Liver (tissue), 9 donors: ENCODE results near the gene RNLS. TPM values are rescaled to one million over a fixed set of nuclear protein-coding genes. Genes with fewer than 3 reads are reported as not detected.

Experiments
- DNase-seq: peaks from one replicate; pipeline ENCODE4 v3.0.0-alpha.2; 2017; ENCODE audit warnings: low spot score
- H3K27ac ChIP-seq, 2 donors: one replicate each; pipeline ENCODE4 v1.7.0; 2013; ENCODE audit warnings: inconsistent platforms in 2 of 2, low read length in 2 of 2, control low read depth in 1 of 2, low read depth in 1 of 2, mild to moderate bottlenecking in 1 of 2
- H3K27me3 ChIP-seq, 4 donors: one replicate each; pipeline versions ENCODE4 v1.6.1 to v1.7.0; 2013; ENCODE audit warnings: low read length in 3 of 4, inconsistent platforms in 1 of 4, mild to moderate bottlenecking in 1 of 4, moderate library complexity in 1 of 4; ENCODE audit not compliant: control insufficient read depth in 4 of 4, insufficient read depth in 4 of 4
- H3K36me3 ChIP-seq, 4 donors: one replicate each; pipeline versions ENCODE4 v1.6.1 to v1.7.0; 2013; ENCODE audit warnings: low read length in 3 of 4, mild to moderate bottlenecking in 3 of 4, low read depth in 1 of 4, moderate library complexity in 1 of 4; ENCODE audit not compliant: control insufficient read depth in 4 of 4, insufficient read depth in 3 of 4
- H3K4me1 ChIP-seq, 4 donors: one replicate each; pipeline versions ENCODE4 v1.6.1 to v1.7.0; 2013; ENCODE audit warnings: low read length in 3 of 4, mild to moderate bottlenecking in 3 of 4, moderate library complexity in 1 of 4; ENCODE audit not compliant: control insufficient read depth in 4 of 4, insufficient read depth in 4 of 4
- H3K4me3 ChIP-seq, 3 donors: one replicate each; pipeline versions ENCODE4 v1.6.1 to v1.7.0; 2013; ENCODE audit warnings: low read length in 3 of 3, control low read depth in 1 of 3, low read depth in 1 of 3, mild to moderate bottlenecking in 1 of 3
- H3K9ac ChIP-seq, 2 donors: one replicate each; pipeline ENCODE4 v1.7.0; 2013; ENCODE audit warnings: low read length in 2 of 2, mild to moderate bottlenecking in 2 of 2, moderate library complexity in 2 of 2, control low read depth in 1 of 2, low read depth in 1 of 2
- H3K9me3 ChIP-seq, 4 donors: one replicate each; pipeline versions ENCODE4 v1.6.1 to v1.7.0; 2013; ENCODE audit warnings: low read length in 3 of 4; ENCODE audit not compliant: control insufficient read depth in 4 of 4
- ATF3 ChIP-seq: IDR thresholded peaks from 2 replicates; pipeline ENCODE4 v1.6.1; 2016; ENCODE audit warnings: antibody characterized with exemption
- CTCF ChIP-seq: fragments of 150-350 bp; IDR thresholded peaks from 2 replicates; pipeline ENCODE4 v1.5.1; 2017; ENCODE audit warnings: improper control_type of control experiment, low read depth, low read length; ENCODE audit not compliant: missing input control
- FOXA1 ChIP-seq: IDR thresholded peaks from 2 replicates; pipeline ENCODE4 v1.6.1; 2016; ENCODE audit warnings: antibody characterized with exemption
- FOXA2 ChIP-seq: IDR thresholded peaks from 2 replicates; pipeline ENCODE4 v1.6.1; 2016; ENCODE audit warnings: antibody characterized with exemption
- HNF4G ChIP-seq: IDR thresholded peaks from 2 replicates; pipeline ENCODE4 v1.6.1; 2016; ENCODE audit warnings: antibody characterized with exemption
- JUND ChIP-seq, 2 donors: IDR thresholded peaks; 2 replicates each; pipeline ENCODE4 v1.6.1; 2016; ENCODE audit warnings: antibody characterized with exemption in 2 of 2
- MAX ChIP-seq: IDR thresholded peaks from 2 replicates; pipeline ENCODE4 v1.6.1; 2016; ENCODE audit warnings: antibody characterized with exemption
- NR2F2 ChIP-seq: IDR thresholded peaks from 2 replicates; pipeline ENCODE4 v1.6.1; 2016; ENCODE audit warnings: antibody characterized with exemption
- RAD21 ChIP-seq, 2 donors: IDR thresholded peaks; 2 replicates each; pipeline ENCODE4 v1.6.1; 2016; ENCODE audit warnings: antibody characterized with exemption in 2 of 2, mild to moderate bottlenecking in 2 of 2
- REST ChIP-seq: IDR thresholded peaks from 2 replicates; pipeline ENCODE4 v1.6.1; 2016; ENCODE audit warnings: antibody characterized with exemption, mild to moderate bottlenecking
- SP1 ChIP-seq: IDR thresholded peaks from 2 replicates; pipeline ENCODE4 v1.6.1; 2018; ENCODE audit warnings: antibody characterized with exemption, mild to moderate bottlenecking
- TAF1 ChIP-seq: conservative IDR thresholded peaks from 2 replicates; pipeline ENCODE4 v1.6.1; 2016; ENCODE audit warnings: antibody characterized with exemption, mild to moderate bottlenecking
- YY1 ChIP-seq: IDR thresholded peaks from 2 replicates; pipeline ENCODE4 v1.6.1; 2016; ENCODE audit warnings: antibody characterized with exemption, mild to moderate bottlenecking
- ZBTB33 ChIP-seq: IDR thresholded peaks from 2 replicates; pipeline ENCODE4 v1.6.1; 2016; ENCODE audit warnings: antibody characterized with exemption
- WGBS: extraction: QIAGEN DNeasy Blood & Tissue Kit; methylation state at CpG from one replicate; pipeline ENCODE4 v1.1.7; 2013; 5-methylcytosine and 5-hydroxymethylcytosine counted together
- polyA plus RNA-seq, 2 donors: library from polyadenylated mRNA; stranded (reverse) in 1 of 2; unstranded in 1 of 2; fragments of 200-250 nt in 1 of 2; fragments of >200 nt in 1 of 2; fragmentation: Nextera tagmentation in 1 of 2; extraction: Ambion mirVana in 1 of 2; gene quantifications; one replicate each; pipeline versions ENCODE4 v1.2.1 to v1.2.3, GENCODE V29; 2013 to 2015
- total RNA-seq, 2 donors: library from RNA; depleted of rRNA; stranded (reverse); fragments of >200 nt; gene quantifications; one replicate each; pipeline ENCODE4 v1.2.3, GENCODE V29; 2014
- donor health status: healthy.
- donor health status: healthy.
- donor health status: healthy.
- donor health status: healthy.
- donor health status: healthy.

Gene RNLS
- total and polyA plus RNA-seq, 4 donors: 4.1 to 12.4 (median 7.5) TPM

GRCh38 chr10:88433565-88434186 lies 149.4 kb downstream of the RNLS start (continued):
- TF ChIP-seq ZBTB33 (no peak), ATF3 (no peak), NR2F2 (no peak)

GRCh38 chr10:88431103-88431502 lies 152.0 kb downstream of the RNLS start:
- Histone ChIP-seq H3K9me3 (no peaks in the 10 kb centered on the region), H3K27ac (no peak overlapping the region), H3K4me3 (no peak overlapping the region), H3K36me3 (no peaks in the 10 kb centered on the region), H3K27me3 (no peaks in the 10 kb centered on the region), H3K9ac (no peak overlapping the region), H3K4me1 (no peaks in the 10 kb centered on the region)
- no peak for TF ChIP-seq JUND (IDR thresholded peaks at IDR 0.05)
- no peak for TF ChIP-seq YY1
- TF ChIP-seq RAD21 (IDR thresholded peaks at IDR 0.05): no peak
- TF ChIP-seq NR2F2: no peak
- no peak for DNase-seq
- 98% methylated on average over 1 of the region's 1 CpG for WGBS

GRCh38 chr10:88428976-88429375 lies 154.1 kb downstream of the RNLS start:
- 90% methylated on average over 1 of the region's 1 CpG for WGBS
- no peaks in the 10 kb centered on the region for H3K27me3 ChIP-seq
- H3K4me1 ChIP-seq: no peaks in the 10 kb centered on the region
- no peaks in the 10 kb centered on the region for H3K9me3 ChIP-seq
- DNase-seq: no peak
- H3K36me3 ChIP-seq: no peaks in the 10 kb centered on the region
- H3K27ac ChIP-seq: no peak overlapping the region
- TF ChIP-seq FOXA1 (no peak), ZBTB33 (no peak), NR2F2 (no peak), TAF1 (no peak)
- no peak overlapping the region for H3K4me3 ChIP-seq
- H3K9ac ChIP-seq: no peak overlapping the region

GRCh38 chr10:88428442-88428841 lies 154.7 kb downstream of the RNLS start:
- Histone ChIP-seq H3K27me3 (no peaks in the 10 kb centered on the region), H3K4me1 (no peaks in the 10 kb centered on the region), H3K4me3 (no peak overlapping the region), H3K9me3 (no peaks in the 10 kb centered on the region), H3K9ac (no peak overlapping the region), H3K27ac (no peak overlapping the region), H3K36me3 (no peaks in the 10 kb centered on the region)
- 69% methylated on average over 1 of the region's 1 CpG for WGBS
- TF ChIP-seq FOXA2 (no peak), MAX (no peak), RAD21 (IDR thresholded peaks at IDR 0.05) (no peak), SP1 (no peak), CTCF (no peak), FOXA1 (no peak), ATF3 (no peak), HNF4G (no peak), REST (no peak)
- no peak for DNase-seq
